Activated naive CD4-positive, alpha-beta T cell (primary cell): ENCODE data around the gene KYNU.
"Not testable (repeated sequence)": the region's sequence is repeated elsewhere in the genome, so short reads cannot be mapped to it uniquely, and the experiment has no call there.

Experiments
- DNase-seq, 4 experiments: peaks; one replicate each; lab custom pipeline; 2025; lab: John Stamatoyannopoulos, UW

KYNU gene

GRCh38 chr2:142918624-142919023 is 41.2 kb downstream of the KYNU start:
- no peak for DNase-seq

GRCh38 chr2:142920571-142920970 is 43.1 kb downstream of the KYNU start:
- DNase-seq: no peak

- no peak for DNase-seq
Observed at GRCh38 chr2:142926445-142926844, 49.0 kb downstream of the KYNU start.

- no peak for DNase-seq
Observed at GRCh38 chr2:142930835-142931398, 53.5 kb downstream of the KYNU start.

- no peak for DNase-seq
Observed at GRCh38 chr2:142933916-142934315, 56.5 kb downstream of the KYNU start.

- DNase-seq: no peak
Observed at GRCh38 chr2:142935563-142936089, 58.2 kb downstream of the KYNU start.

GRCh38 chr2:142936629-142937028 is 59.2 kb downstream of the KYNU start:
- DNase-seq: no peak

GRCh38 chr2:142937347-142937746 is 59.9 kb downstream of the KYNU start:
- no peak for DNase-seq

GRCh38 chr2:142938240-142938639 is 60.8 kb downstream of the KYNU start:
- no peak for DNase-seq

GRCh38 chr2:142940606-142941223 is 63.3 kb downstream of the KYNU start:
- no peak for DNase-seq

- DNase-seq: no peak
Observed at GRCh38 chr2:142942690-142943089, 65.2 kb downstream of the KYNU start.

GRCh38 chr2:142944264-142944663 is 66.8 kb downstream of the KYNU start:
- DNase-seq: no peak

GRCh38 chr2:142944721-142945120 is 67.3 kb downstream of the KYNU start:
- no peak for DNase-seq

- DNase-seq: no peak
Observed at GRCh38 chr2:142946941-142947340, 69.5 kb downstream of the KYNU start.

GRCh38 chr2:142948723-142949122 is 71.3 kb downstream of the KYNU start:
- not testable (repeated sequence) for DNase-seq

- not testable (repeated sequence) for DNase-seq
Observed at GRCh38 chr2:142950323-142950722, 72.9 kb downstream of the KYNU start.

GRCh38 chr2:142951190-142952007 is 73.9 kb downstream of the KYNU start:
- no peak for DNase-seq

GRCh38 chr2:142952018-142952417 is 74.6 kb downstream of the KYNU start:
- no peak for DNase-seq

GRCh38 chr2:142952793-142953494 is 75.5 kb downstream of the KYNU start:
- no peak for DNase-seq

- DNase-seq: no peak
Observed at GRCh38 chr2:142954493-142954892, 77.0 kb downstream of the KYNU start.

GRCh38 chr2:142957144-142957543 is 79.7 kb downstream of the KYNU start:
- no peak for DNase-seq

GRCh38 chr2:142961202-142961601 is 83.7 kb downstream of the KYNU start:
- no peak for DNase-seq
